Left lung (tissue), 10 donors: Measurements from ENCODE around the gene PHC3. TPM values are rescaled to one million over a fixed set of nuclear protein-coding genes. Genes with fewer than 3 reads are reported as not detected.

Experiments
- ATAC-seq: fragments of 200-7000 bp; cut with Tn5 transposase; one replicate; pipeline ENCODE4 v1.9.1; 2020; ENCODE audit warnings: moderate library complexity
- DNase-seq, 4 donors: peaks; one replicate each; pipeline ENCODE4 v3.0.0-alpha.2; 2013 to 2020
- H3K27ac ChIP-seq, 2 donors: fragments of 200-600 bp; sonication (generic) in 1 of 2; one replicate each; pipeline versions ENCODE4 v1.5.0 to v1.8.0; 2020 to 2021
- H3K27me3 ChIP-seq, 2 donors: fragments of 200-600 bp; sonication (generic) in 1 of 2; one replicate each; pipeline versions ENCODE4 v1.5.0 to v1.8.0; 2020 to 2021
- H3K36me3 ChIP-seq, 2 donors: fragments of 200-600 bp; sonication (generic) in 1 of 2; one replicate each; pipeline versions ENCODE4 v1.5.0 to v1.8.0; 2020 to 2021
- H3K4me1 ChIP-seq, 2 donors: fragments of 200-600 bp; one replicate each; pipeline ENCODE4 v1.8.0; 2021
- H3K4me3 ChIP-seq, 2 donors: fragments of 200-600 bp; sonication (generic) in 1 of 2; one replicate each; pipeline versions ENCODE4 v1.5.0 to v1.8.0; 2020 to 2021; ENCODE audit warnings: mild to moderate bottlenecking in 1 of 2
- H3K9me3 ChIP-seq, 2 donors: fragments of 200-600 bp; sonication (generic) in 1 of 2; one replicate each; pipeline versions ENCODE4 v1.5.0 to v1.8.0; 2020 to 2021
- intact Hi-C, 2 donors: fragments of 100-400 bp; cut with DNase I; formaldehyde crosslinking; loops; one replicate each; pipeline versions ENCODE4 v1.11.2 to v1.14.2; 2022
- polyA plus RNA-seq, 6 donors: library from polyadenylated mRNA; unstranded; fragments of 120-200 nt; gene quantifications; one replicate each; pipeline ENCODE4 v1.2.1, GENCODE V29; 2013; ENCODE audit not compliant: insufficient read length in 6 of 6
- total RNA-seq, 2 donors: library from RNA; stranded (reverse); fragmentation: NEBNext Ultra II Directional; extraction: Animal tissue kit (Norgen Biotek cat#: 25700); gene quantifications; one replicate each; pipeline ENCODE4 v1.2.1, GENCODE V29; 2021
- TF ChIP-seq, protein P1 (sequence below), 2 donors: fragments of 200-600 bp; sonication (generic) in 1 of 2; IDR thresholded peaks; one replicate each; pipeline versions ENCODE4 v1.5.0 to v1.8.0; 2021; ENCODE audit warnings: antibody characterized with exemption in 2 of 2
- donor health status: DM: no; HTN: yes; CAD: no.
- donor health status: DM: no; HTN: no; CAD: no.

The PHC3 gene
- total and polyA plus RNA-seq, 8 donors, result 35.5 to 66.3 (median 47.1) TPM

GRCh38 chr3:170159459-170159858 lies 22.1 kb downstream of the PHC3 start:
- intact Hi-C loops, result no loop called here
- Histone ChIP-seq H3K4me1 (peaks cover 4 to 31% of the 10 kb centered on the region in 2 donors), H3K4me3 (no peak overlapping the region), H3K9me3 (no peaks in the 10 kb centered on the region), H3K27me3 (no peaks in the 10 kb centered on the region), H3K27ac (no peak overlapping the region), H3K36me3 (peaks cover 0 to 35% of the 10 kb centered on the region in 2 donors)
- no peak for DNase-seq
- TF ChIP-seq, protein P1, sequence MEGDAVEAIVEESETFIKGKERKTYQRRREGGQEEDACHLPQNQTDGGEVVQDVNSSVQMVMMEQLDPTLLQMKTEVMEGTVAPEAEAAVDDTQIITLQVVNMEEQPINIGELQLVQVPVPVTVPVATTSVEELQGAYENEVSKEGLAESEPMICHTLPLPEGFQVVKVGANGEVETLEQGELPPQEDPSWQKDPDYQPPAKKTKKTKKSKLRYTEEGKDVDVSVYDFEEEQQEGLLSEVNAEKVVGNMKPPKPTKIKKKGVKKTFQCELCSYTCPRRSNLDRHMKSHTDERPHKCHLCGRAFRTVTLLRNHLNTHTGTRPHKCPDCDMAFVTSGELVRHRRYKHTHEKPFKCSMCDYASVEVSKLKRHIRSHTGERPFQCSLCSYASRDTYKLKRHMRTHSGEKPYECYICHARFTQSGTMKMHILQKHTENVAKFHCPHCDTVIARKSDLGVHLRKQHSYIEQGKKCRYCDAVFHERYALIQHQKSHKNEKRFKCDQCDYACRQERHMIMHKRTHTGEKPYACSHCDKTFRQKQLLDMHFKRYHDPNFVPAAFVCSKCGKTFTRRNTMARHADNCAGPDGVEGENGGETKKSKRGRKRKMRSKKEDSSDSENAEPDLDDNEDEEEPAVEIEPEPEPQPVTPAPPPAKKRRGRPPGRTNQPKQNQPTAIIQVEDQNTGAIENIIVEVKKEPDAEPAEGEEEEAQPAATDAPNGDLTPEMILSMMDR (IDR thresholded peaks at IDR 0.05), result no peak
- no peak for ATAC-seq

GRCh38 chr3:170155604-170156003 lies 25.9 kb downstream of the PHC3 start:
- Histone ChIP-seq H3K4me3 (no peak overlapping the region), H3K4me1 (peaks cover 4 to 34% of the 10 kb centered on the region in 2 donors), H3K27me3 (no peaks in the 10 kb centered on the region), H3K9me3 (no peaks in the 10 kb centered on the region), H3K36me3 (peaks cover 0 to 8% of the 10 kb centered on the region in 2 donors), H3K27ac (no peak overlapping the region)
- ATAC-seq (no peak), DNase-seq (no peak)
- intact Hi-C loops, result no loop called here
- TF ChIP-seq, protein P1 (IDR thresholded peaks at IDR 0.05), result no peak

GRCh38 chr3:170154569-170155143 lies 26.9 kb downstream of the PHC3 start:
- Histone ChIP-seq H3K27me3 (no peaks in the 10 kb centered on the region), H3K4me3 (no peak overlapping the region), H3K36me3 (peaks cover 0 to 8% of the 10 kb centered on the region in 2 donors), H3K9me3 (no peaks in the 10 kb centered on the region), H3K27ac (peak overlapping the region in 1 of 2 donors; percentile 72), H3K4me1 (peaks cover 4 to 26% of the 10 kb centered on the region in 2 donors)
- intact Hi-C loops, result no loop called here
- DNase-seq (no peak), ATAC-seq (peak; percentile 45)
- TF ChIP-seq, protein P1 (IDR thresholded peaks at IDR 0.05), result no peak

DNA sequence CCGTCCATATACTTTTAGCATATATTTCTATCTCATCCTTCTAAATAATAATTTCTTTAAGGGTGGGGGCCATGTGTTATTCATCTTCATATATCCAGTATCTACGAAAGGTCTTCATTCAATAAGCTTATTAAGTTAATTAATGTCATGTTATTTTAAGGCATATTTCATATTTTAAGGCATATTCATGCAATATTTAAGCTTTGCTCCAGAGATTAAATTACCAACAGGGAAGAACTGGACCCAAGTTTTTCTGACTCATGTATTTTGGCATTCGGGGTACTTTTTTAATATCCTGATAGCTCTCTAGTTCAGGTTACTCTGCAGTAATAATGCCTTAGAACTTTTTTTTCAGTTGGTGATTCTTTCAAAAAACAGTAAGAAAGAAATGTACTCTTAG lies 27.4 kb downstream of the PHC3 start:
- Histone ChIP-seq H3K27ac (peak overlapping the region in 1 of 2 donors; percentile 72), H3K36me3 (peaks cover 0 to 13% of the 10 kb centered on the region in 2 donors), H3K27me3 (no peaks in the 10 kb centered on the region), H3K4me3 (no peak overlapping the region), H3K9me3 (no peaks in the 10 kb centered on the region), H3K4me1 (peaks cover 4 to 26% of the 10 kb centered on the region in 2 donors)
- intact Hi-C loops, result no loop called here
- DNase-seq (no peak), ATAC-seq (no peak)
- TF ChIP-seq, protein P1 (IDR thresholded peaks at IDR 0.05), result no peak

- intact Hi-C loops, result no loop called here
- Histone ChIP-seq H3K4me1 (peaks cover 4 to 26% of the 10 kb centered on the region in 2 donors), H3K9me3 (no peaks in the 10 kb centered on the region), H3K27ac (no peak overlapping the region), H3K27me3 (no peaks in the 10 kb centered on the region), H3K4me3 (no peak overlapping the region), H3K36me3 (peaks cover 0 to 22% of the 10 kb centered on the region in 2 donors)
- DNase-seq (no peak), ATAC-seq (no peak)
- TF ChIP-seq, protein P1 (IDR thresholded peaks at IDR 0.05), result no peak
Observed at GRCh38 chr3:170151536-170151935, 30.0 kb downstream of the PHC3 start.
